Measurements from ENCODE around the gene CGNL1.
A peak's percentile ranks its signal among the peaks of the same experiment; 100 is the strongest.

The CGNL1 gene

DNA sequence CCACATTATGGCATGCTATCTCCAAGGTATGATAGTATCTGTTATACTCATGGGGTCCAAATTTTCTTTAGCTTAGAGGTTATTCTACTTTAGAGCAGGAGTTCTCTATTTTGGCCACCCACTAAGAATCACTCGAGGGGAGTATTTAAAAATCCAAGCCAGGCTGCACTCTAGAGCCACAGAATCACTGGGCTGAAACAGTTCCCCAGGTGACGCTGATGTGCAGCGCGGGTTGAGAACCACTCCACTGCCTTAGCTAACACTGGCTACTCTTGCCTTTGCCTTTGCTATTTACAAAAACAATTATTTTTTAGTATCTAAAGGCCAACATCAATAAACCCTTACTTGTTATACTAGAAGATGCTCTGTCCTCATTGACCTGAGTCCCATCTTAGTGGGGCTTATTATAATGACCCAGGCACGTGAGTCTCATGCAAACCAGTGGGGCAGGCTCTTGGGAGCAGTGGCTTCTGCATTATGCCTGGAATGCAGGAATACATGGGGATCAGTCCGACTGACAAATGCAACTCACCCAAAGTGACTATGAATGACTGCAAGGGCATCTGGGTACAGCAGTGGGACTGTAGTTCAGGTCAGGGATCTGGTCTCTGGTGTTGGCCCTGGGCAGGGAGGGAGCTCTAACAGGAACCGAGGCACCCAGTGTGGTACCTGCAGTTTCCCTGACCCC is 21.7 kb upstream of the CGNL1 start:
- no peak for DNase-seq

DNA sequence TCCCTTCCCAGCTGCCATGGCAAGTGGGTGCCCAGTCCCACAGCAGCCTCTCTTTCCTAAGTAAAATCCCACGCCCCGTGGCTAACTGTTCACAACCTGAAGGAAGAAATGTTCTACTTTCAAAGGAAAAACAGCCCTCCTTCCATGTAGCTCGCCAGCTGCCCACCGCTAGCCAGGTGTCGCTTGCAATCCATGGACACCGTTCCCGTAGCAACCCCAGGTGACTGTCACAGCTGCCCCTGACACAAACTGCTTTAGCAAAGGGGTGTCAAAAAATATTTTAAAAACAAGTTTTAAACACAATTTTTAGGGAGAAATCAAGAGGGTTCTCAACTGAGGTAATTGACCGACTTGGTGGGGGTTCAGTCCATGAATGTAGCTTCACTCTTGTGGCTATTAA is 21.0 kb upstream of the CGNL1 start:
- DNase-seq: no peak

DNA sequence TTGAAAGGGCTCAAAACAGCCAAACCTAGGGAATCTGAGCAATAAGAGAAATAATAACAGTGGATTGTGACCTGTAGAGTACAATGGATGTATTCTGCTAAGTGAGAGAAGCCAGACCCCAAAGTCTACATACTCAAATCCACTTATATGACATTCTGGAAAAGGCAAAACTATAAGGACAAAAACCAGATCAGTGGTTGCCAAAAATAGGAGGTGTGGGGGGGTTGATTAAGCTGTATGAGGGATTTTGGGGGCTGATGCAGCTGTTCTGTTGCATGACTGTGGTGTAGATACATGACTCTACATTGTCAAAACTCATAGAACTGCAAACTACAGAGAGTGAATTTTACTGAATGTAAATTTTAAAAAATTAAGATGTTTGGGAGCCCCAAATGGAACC is 20.1 kb upstream of the CGNL1 start:
- DNase-seq: no peak

DNA sequence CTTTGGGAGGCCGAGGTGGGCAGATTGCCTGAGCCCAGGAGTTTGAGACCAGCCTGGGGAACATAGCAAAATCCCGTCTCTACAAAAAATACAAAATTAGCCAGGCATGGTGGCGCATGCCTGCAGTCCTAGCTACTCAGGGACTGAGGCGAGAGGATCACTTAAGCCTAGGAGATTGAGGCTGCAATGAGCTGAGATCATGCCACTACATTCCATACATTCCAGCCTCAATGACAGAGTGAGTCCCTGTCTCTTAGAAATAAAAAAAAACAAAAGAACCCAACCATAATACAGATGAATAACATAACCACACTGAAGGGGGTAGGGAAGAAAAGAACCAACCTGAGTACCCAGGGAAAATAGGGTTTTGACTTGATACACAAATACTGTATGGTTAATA is 19.7 kb upstream of the CGNL1 start:
- DNase-seq: no peak

DNA sequence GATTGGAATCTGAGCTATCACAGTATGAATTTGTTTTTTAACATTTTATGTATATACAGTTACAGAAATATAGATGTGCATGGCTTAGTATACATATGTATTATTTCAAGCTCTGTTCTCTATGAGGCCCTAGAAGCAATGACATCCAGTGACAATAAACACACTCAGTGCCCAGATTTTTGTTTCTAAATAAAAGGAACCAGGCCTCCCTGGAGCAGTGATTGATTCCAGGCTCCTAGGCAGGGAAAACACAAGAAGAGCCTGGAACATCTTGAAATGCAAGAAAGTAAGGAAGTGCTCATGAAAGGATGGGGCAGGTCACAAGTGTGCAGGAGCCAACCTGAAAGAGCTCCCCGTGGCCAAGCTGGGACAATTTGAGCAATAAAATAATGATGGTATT is 18.5 kb upstream of the CGNL1 start:
- DNase-seq: no peak

DNA sequence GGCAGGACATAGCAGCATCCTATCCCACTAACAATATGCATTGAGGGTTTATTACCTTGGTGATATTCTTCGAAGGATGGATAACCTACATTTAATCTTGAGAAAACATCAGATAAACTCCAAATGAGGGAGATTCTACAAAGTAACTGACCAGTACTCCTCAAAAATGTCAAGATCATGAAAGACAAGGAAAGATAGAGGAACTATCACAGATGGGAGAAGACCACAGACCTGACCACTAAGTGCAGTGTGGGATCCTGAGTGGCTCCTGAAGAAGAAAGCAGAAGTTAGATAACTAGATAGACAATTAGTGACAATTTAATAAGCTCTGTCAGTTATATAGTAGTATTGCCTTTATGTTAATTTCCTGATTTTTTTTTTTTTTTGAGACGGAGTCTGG is 17.7 kb upstream of the CGNL1 start:
- DNase-seq: no peak

DNA sequence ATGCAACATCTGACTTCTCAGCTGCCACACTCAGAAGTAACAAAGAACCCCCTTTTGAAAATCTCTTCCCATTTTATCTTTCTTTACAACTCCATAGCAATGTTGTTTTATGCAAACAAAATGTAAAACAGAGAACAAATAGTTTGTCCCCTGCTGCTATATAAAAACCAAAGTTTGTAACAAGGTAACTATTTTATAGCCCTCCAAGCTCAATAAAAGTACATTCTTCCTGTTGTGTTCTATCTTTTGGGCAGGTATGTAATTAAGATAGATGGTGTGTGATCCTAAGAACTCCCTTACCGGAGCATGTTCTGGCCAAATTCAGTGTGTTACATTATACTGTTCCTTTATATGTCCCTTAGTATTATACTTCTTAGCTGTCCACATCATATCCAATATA is 12.6 kb upstream of the CGNL1 start:
- no peak for DNase-seq

DNA sequence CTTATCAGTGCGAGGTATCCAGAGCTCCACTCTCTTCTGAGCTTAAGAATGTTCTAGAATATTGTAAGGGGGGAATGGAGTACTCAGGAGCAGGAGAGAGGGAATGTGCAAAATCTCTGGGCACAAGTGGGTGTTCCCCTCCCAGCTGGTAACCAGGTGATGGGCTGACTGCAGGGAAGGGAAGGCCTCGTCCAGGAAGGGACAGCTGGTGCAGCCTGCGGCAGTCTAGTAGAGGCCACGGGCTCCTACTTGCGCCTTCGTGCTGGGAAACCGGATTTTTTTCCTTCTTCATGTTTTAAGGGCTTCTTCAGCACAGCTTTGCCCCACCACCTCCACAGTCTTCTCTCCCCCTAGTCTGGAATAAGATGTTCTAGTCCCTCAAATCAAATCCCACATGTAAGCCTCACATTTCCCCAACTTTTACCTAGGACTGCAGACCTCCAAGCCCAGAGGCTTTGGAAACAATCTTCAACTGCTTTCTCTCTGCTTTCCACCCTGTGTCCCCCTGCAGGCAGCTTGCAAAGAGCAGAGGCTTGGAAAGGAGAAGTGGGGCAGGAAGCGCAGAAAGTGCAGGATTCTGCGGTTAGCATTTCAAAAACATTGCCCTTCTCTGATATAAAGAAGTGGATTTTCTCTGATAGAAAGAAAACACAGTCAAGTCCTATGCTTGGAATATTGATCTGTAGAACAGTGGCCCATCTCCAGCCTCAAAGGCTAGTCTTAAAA is 11.9 kb upstream of the CGNL1 start:
- DNase-seq: peak; percentile 49

DNA sequence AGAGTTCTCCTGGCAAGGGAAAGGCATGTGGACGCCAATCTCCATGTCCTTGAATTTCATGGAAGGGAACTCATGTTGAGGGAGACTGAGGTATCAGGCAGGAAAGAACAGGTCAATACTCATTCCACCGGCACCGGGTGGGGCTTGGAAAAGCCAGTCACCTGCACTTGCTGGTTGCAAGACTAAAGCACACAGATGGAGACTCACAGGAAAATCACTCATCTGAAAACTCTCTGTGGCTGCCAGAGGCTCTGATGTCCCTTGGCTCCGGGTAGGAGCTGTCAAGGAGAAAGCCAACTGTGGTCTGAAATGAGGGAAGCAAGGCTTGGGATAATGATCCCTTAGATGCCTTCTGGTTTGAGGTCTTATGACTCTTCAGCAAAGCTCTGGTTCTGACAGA is 8.7 kb upstream of the CGNL1 start:
- DNase-seq: no peak

DNA sequence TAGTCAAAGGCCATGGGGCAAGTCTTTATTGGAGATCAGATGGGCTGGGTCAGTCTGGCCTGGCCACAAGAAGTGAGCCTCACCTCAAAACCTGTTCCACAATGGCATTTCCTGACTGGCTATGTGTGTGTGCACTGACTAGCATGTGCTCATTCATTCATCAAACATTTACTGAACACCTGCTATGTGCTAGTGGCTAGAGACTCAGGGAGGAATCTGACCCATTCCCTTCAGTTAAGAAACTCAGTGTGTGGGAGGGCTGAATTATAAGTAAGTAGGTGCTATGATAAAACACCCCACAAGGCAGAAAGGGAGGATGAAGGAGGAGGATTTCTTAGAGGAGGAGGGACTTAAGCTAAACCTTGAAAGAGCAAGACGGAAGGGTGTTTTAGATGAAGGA is 5.4 kb upstream of the CGNL1 start:
- no peak for DNase-seq

DNA sequence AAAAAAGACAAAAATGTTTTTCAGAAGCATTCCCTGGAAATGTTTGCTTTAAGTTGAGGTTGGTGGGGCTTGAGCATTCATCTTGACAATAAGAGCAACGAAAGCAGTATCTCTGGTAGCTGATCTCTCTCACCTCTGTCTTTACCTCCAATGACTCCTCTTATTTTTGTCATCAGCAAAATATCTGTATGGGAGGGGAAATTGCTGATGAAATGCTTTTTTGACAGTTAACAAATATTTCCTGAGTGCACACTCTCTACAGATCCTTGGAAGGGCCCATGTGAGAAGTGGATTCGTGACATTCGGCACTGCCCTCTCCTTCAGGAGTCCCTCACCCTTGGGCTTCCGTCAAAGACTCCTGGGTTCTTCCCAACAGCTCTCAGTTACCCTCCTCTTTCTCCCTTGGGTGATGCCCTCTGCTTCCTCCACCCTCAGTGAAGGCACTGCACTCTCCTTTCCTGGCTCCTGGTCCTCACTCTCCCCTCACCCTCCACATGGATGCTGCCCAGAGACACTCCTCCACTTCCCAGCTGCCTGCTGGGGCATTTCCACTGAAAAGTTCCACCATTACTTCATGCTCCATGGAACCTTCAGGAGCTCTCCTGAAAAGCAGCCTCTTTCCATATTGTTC is 2.9 kb upstream of the CGNL1 start:
- no peak for DNase-seq

DNA sequence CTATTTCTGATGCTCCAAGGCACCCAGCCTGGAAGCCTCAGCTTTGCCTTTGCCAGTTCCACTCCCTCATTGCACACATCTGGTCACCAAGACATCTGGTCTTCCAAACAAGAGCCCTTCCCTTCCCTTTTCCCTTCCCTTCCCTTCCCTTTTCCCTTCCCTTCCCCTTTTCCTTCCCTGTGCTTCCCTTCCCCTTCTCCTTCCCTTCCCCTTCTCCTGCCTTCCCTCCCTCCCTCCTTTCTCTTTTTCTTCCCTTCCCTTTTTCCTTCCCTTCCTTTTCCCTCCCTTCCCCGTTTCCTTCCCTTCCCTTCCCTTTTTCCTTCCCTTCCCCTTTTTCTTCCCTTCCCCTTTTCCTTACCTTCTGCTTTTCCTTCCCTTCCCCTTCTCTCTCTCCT is 2.4 kb upstream of the CGNL1 start:
- DNase-seq: no peak

DNA sequence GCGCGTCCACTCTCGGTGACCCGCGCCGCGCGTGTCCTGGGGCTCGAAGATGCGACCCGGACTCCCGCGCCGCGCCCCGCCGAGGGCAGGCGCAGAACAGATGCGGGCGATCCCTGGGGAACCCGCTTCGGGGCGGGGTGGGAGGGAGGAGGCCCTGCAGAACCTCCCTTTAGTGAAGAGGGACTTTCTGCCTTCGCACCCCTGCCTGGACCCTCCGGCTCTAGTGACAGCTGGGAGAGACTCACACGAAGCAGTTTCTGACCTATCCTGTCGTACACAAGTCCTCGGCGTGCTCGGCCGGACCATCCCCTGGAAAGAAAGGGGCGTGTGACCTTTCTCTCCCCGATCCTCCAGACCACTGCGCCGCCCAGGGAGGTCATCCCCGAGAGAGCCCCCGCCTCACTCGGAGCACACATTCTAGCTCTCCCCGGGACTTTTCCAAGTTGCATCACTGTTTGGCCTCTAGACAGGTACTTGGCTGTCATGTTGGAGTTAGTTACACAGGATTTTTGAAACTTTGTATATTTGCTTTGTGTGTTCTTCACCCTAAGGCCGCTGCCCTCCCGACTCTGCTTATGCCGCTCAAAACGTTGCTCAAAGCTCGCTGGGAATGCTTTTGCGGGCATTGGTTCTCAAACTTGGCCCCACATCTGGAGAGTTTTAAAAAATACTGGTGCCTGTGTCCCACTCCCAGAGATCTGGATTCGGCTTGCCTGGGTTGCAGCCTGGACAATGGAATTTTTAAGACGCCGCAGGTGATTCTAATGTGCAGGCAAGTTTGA is 582 bp downstream of the CGNL1 start:
- DNase-seq: no peak

DNA sequence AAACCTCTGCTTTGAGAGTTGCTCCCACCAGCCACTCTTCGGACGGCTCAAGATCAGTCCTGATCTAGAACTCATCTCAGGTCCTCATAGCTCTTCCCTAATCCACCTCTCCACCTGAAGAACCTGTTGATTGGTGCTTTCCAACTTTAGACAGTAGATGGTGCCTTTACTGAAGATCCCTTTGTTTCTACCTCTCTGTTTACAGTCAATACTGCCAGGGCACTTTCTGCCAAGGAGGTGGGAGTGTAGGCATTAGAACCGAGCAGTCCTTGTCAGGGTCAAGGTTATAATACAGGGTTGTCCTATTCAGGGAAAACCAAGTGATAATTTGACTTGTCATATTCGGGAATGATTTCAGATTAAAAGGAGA is 1.2 kb downstream of the CGNL1 start:
- DNase-seq: no peak

DNA sequence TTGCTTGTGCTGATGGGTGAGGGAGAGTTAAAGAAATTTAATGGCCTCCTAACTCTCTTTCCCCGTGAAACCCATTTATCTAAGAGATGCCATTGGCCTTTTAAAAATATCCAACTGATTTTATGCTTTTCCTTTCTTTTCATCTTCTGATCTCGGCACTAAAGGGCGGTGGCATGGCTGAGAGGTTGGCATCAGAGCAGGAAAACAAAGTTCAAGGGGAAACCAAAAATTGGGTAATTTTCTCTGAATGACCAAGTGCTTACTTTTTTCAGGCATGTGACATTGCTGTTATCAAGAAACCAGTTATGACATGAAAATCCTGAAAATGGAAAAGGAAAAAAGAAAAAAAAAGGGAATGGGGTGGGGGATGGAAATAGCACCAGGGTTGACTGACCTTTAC is 3.2 kb downstream of the CGNL1 start:
- no peak for DNase-seq

DNA sequence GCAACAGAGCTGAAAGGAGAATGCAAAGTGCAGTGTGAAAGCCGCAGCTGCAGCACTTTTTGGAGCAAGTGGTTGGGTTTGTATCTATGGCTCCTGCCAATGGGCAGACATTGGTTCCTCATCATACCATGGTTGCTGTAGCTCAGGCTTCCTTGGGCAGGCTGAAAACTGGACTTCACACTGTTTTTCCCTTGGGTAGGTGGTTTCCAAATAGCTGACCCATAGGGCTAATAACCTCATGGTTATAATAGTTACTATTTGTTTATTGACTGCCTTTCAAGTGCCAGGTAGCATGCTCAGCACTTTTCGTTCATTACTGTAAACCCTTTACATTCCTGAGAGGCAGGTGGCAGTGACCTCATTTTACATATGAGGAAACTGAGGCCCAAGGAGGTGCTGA is 4.5 kb downstream of the CGNL1 start:
- no peak for DNase-seq

DNA sequence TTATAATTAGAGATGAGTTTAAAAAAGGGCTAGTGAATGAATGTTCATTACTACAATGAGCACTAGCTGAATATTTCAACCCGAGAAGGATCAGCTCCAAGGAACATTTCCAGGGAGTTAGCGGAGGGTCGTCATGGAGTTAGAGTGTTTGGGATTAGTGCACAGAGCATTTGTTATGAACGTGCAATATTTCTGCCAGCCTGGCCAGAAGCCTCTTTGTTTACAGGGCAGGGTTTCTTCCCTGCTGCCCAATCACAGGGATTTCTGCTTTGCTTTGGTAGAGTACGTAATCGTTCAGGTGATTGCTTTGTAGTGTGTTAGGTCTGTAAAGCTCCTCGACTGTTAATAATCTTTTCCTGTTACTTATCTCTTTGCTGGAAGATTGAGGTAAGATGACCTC is 5.9 kb downstream of the CGNL1 start:
- DNase-seq: no peak

DNA sequence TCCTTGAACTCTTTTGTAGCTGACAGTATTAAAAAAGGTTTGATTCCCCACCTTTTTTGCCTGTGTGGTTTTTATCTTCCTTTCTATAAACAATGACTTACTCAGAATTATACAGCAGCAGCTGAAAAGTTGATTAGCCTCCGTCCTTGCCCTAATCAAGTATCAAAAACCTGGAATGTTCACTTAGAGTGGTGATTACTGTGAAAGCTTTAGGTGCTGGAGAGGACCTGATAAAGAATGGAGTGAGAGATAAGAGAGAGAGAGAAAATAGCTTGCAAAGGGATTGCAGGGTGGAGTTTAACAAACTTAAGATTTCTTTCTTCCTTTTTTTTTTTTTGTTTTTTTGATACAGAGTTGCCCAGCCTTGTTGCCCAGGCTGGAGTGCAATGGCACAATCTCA is 6.7 kb downstream of the CGNL1 start:
- peak; percentile 78 for DNase-seq

DNA sequence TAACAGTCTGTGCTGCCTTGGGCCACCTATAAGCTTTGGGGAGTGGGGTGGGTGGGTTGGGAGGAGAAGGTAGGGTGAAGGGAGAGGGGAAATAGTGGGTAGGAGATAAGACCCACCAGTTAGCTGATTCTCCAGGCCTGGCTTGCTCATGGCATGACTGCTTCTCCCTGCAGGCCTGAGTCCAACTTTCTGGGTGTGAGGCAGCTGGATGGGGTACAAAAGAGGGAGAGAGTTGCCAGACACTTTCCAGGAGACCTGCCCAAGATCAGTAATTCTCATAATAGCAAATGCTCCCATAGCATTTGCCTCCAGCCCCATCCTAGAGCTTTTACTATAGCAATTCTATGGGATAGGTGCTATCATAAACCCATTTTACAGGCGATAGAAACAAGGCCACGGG is 7.7 kb downstream of the CGNL1 start:
- no peak for DNase-seq

DNA sequence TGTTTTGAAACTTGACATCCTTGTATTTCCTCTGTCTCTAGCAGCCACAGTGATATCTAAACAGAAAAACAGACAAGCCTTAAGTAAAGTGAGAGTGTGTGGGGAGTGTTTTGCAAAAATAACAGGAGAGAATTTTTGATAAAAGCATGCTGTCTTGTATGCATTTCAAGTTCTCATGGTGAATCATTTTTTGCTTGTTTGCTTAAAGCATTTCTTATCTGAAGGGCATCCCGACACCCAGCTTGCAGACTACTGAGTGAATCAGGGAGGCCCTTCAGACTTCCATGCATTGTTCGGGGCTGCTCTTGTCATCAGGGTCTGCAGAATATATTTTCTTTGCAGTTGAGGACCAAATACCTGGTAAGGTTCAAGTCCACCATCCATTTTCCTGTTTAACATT is 8.5 kb downstream of the CGNL1 start:
- no peak for DNase-seq

DNA sequence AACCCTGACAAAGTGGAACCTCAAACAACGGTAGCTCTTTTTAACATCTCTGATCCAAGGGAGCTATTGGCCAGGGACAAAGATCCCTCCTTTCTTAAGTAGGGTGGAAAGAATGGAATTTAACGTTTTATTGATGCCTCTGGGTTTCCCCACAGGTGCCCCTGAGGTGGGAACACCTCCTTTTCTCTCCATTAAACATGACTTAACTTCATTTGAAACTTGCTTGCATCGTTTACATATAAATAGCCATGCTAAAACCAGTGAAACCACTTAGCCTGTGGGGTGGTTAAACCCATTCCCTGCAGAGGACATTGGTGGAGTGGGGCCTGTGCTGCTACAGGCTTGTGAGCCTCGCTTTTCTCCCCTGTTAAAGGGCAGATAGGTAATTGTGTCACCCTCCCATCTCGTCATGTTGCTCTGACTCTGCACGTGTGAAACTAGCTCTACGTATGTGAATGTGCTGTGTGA is 9.7 kb downstream of the CGNL1 start:
- DNase-seq: no peak

DNA sequence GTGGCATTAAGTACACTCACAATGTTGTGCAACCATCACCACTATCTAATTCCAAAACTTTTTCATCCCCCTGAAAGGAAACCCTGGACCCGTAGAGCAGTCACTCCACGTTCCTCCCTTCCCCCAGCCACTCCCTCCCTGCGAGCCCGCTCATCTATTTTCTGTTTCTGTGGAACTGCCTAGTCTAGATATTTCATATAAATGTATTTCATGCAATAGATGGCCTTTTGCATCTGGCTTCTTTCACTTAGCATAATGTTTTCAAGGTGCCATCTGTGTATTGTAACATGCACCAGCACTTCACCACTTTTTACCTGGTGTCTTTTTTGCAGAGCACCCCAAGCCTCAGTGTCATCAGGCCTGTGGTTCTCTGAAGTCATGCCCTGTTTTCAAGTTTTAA is 10.7 kb downstream of the CGNL1 start:
- DNase-seq: no peak

DNA sequence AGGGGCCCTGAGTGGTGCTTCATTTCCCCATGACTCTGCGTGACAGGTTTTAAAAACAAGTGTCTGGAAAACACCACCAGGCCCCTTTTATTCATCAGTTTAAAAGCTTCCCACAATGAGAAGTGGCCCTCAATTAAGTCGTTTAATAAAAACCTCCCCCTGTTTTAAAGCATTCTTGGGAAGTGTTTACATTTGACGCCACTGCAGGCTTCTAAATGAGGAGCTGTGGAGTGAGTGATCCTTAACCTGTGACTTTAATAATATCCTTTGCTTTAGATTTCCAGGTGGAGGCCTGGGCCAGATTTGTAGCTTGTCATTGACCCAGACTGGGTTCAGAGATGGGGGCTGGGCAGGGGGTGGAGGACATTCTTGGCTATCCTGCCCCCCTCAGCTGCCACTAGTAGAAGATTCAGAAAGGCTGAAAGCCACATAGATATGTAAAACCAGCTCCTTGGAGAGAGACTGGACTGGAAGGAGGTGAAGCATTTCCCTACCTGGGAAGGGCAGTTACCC is 11.3 kb downstream of the CGNL1 start:
- no peak for DNase-seq

DNA sequence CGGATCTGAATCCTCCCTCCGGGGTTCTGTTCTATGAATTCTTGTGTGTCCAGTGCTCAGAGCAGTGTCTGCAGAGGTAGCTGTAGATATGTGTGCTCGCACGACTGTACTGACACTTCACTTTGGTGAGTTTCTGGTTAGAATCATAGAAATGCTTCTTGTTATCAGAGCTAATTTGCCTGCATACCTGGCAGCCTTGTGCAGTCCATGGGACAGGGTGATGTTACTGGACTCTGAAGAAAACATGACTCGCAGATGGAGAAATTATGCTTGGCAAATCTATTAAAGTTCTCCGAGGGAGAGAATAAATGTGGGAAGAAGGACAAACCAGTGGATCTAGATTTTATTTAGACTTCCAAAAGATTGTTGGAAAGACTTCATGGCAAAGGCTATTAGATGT is 12.2 kb downstream of the CGNL1 start:
- DNase-seq: no peak
